Vagina (tissue), 2 donors: ENCODE results near the gene OR5K2. TPM values are rescaled to one million over a fixed set of nuclear protein-coding genes. Genes with fewer than 3 reads are reported as not detected.

Source experiments
- DNase-seq, 2 donors: peaks; one replicate each; pipeline ENCODE4 v3.0.0-alpha.2; 2017; ENCODE audit errors: extremely low spot score in 2 of 2
- H3K27ac ChIP-seq: fragments of 200-600 bp; sonication (generic); one replicate; pipeline ENCODE4 v1.5.1; 2019
- H3K27me3 ChIP-seq: fragments of 200-600 bp; sonication (generic); one replicate; pipeline ENCODE4 v1.5.1; 2019
- H3K36me3 ChIP-seq, 2 donors: fragments of 200-600 bp; sonication (generic); one replicate each; pipeline ENCODE4 v1.5.1; 2017 to 2019
- H3K4me1 ChIP-seq: fragments of 200-600 bp; sonication (generic); one replicate; pipeline ENCODE4 v1.5.1; 2019
- H3K4me3 ChIP-seq, 2 donors: fragments of 200-600 bp; sonication (generic); 1 replicate in 1 of 2; 2 replicates in 1 of 2; pipeline ENCODE4 v1.5.1; 2016 to 2019
- H3K9me3 ChIP-seq: fragments of 200-600 bp; sonication (generic); one replicate; pipeline ENCODE4 v1.5.1; 2019
- CTCF ChIP-seq, 3 experiments: fragments of 450-650 bp in 2 of 3; fragments of 200-600 bp in 1 of 3; sonication (generic) in 1 of 3; IDR thresholded peaks; one replicate each; pipeline ENCODE4 v1.5.1; 2017 to 2019; ENCODE audit warnings: antibody characterized with exemption in 3 of 3, mild to moderate bottlenecking in 2 of 3, moderate library complexity in 2 of 3
- POLR2A ChIP-seq, 2 donors: fragments of 450-650 bp; IDR thresholded peaks; one replicate each; pipeline ENCODE4 v1.6.1; 2017; ENCODE audit warnings: antibody characterized with exemption in 2 of 2, mild to moderate bottlenecking in 2 of 2, moderate library complexity in 2 of 2
- POLR2AphosphoS5 ChIP-seq, 2 donors: sonication (generic); formaldehyde crosslinking; IDR thresholded peaks; one replicate each; pipeline ENCODE4 v1.9.0; 2017; ENCODE audit warnings: antibody characterized with exemption in 2 of 2, mild to moderate bottlenecking in 2 of 2, low read depth in 1 of 2; ENCODE audit not compliant: insufficient read depth in 1 of 2
- intact Hi-C: fragments of 100-400 bp; cut with DNase I; formaldehyde crosslinking; loops from one replicate; pipeline ENCODE4 v1.15.1; 2023
- total RNA-seq: library from RNA; depleted of rRNA; stranded (reverse); fragments of >200 nt; gene quantifications from one replicate; pipeline ENCODE4 v1.2.3, GENCODE V29; 2016

The OR5K2 gene
- total RNA-seq, 1 donor from 2014 or later = not detected

- no peak for TF ChIP-seq POLR2AphosphoS5 (IDR thresholded peaks at IDR 0.05; ENCODE audit: insufficient read depth in 1 of 2, low read depth in 1 of 2)
- TF ChIP-seq CTCF (IDR thresholded peaks at IDR 0.05) = no peak
- TF ChIP-seq POLR2A (IDR thresholded peaks at IDR 0.05) = no peak
- no peak overlapping the region for H3K27ac ChIP-seq
- intact Hi-C loops = no loop called here
- no peaks in the 10 kb centered on the region for H3K27me3 ChIP-seq
- H3K4me3 ChIP-seq = no peak overlapping the region
- H3K36me3 ChIP-seq = no peaks in the 10 kb centered on the region
- H3K9me3 ChIP-seq = no peaks in the 10 kb centered on the region
- no peak for DNase-seq
- H3K4me1 ChIP-seq = no peaks in the 10 kb centered on the region
Observed at GRCh38 chr3:98500019-98500418, 2.5 kb downstream of the OR5K2 start.

- Histone ChIP-seq H3K27me3 (no peaks in the 10 kb centered on the region), H3K27ac (no peak overlapping the region), H3K9me3 (no peaks in the 10 kb centered on the region), H3K4me1 (no peaks in the 10 kb centered on the region), H3K36me3 (no peaks in the 10 kb centered on the region), H3K4me3 (no peak overlapping the region)
- intact Hi-C loops = no loop called here
- TF ChIP-seq POLR2AphosphoS5 (IDR thresholded peaks at IDR 0.05; ENCODE audit: insufficient read depth in 1 of 2, low read depth in 1 of 2) = no peak
- DNase-seq = no peak
Observed at GRCh38 chr3:98501270-98501669, 3.8 kb downstream of the OR5K2 start.

- H3K4me1 ChIP-seq = no peaks in the 10 kb centered on the region
- no peaks in the 10 kb centered on the region for H3K36me3 ChIP-seq
- TF ChIP-seq POLR2AphosphoS5 (IDR thresholded peaks at IDR 0.05; ENCODE audit: insufficient read depth in 1 of 2, low read depth in 1 of 2) (peak in 1 of 2 donors; percentile 47), POLR2A (IDR thresholded peaks at IDR 0.05) (no peak)
- H3K9me3 ChIP-seq = no peaks in the 10 kb centered on the region
- intact Hi-C loops = no loop called here
- no peak for DNase-seq
- no peaks in the 10 kb centered on the region for H3K27me3 ChIP-seq
- no peak overlapping the region for H3K4me3 ChIP-seq
- H3K27ac ChIP-seq = no peak overlapping the region
Observed at GRCh38 chr3:98501863-98502576, 4.5 kb downstream of the OR5K2 start.

- Histone ChIP-seq H3K4me3 (no peak overlapping the region), H3K27ac (no peak overlapping the region), H3K27me3 (no peaks in the 10 kb centered on the region), H3K36me3 (no peaks in the 10 kb centered on the region), H3K9me3 (no peaks in the 10 kb centered on the region), H3K4me1 (no peaks in the 10 kb centered on the region)
- TF ChIP-seq POLR2AphosphoS5 (IDR thresholded peaks at IDR 0.05; ENCODE audit: insufficient read depth in 1 of 2, low read depth in 1 of 2) (no peak), POLR2A (IDR thresholded peaks at IDR 0.05) (no peak), CTCF (IDR thresholded peaks at IDR 0.05) (no peak)
- DNase-seq = no peak
- intact Hi-C loops = no loop called here
Observed at GRCh38 chr3:98504539-98504938, 7.1 kb downstream of the OR5K2 start.

- intact Hi-C loops = no loop called here
- H3K4me1 ChIP-seq = peaks cover 9% of the 10 kb centered on the region
- H3K27ac ChIP-seq = no peak overlapping the region
- no peaks in the 10 kb centered on the region for H3K9me3 ChIP-seq
- no peak overlapping the region for H3K4me3 ChIP-seq
- TF ChIP-seq POLR2AphosphoS5 (IDR thresholded peaks at IDR 0.05; ENCODE audit: insufficient read depth in 1 of 2, low read depth in 1 of 2) = no peak
- TF ChIP-seq POLR2A (IDR thresholded peaks at IDR 0.05) = no peak
- no peak for TF ChIP-seq CTCF (IDR thresholded peaks at IDR 0.05)
- DNase-seq = no peak
- H3K27me3 ChIP-seq = no peaks in the 10 kb centered on the region
- no peaks in the 10 kb centered on the region for H3K36me3 ChIP-seq
Observed at GRCh38 chr3:98508582-98508981, 11.1 kb downstream of the OR5K2 start.

- TF ChIP-seq POLR2AphosphoS5 (IDR thresholded peaks at IDR 0.05; ENCODE audit: insufficient read depth in 1 of 2, low read depth in 1 of 2) (no peak), CTCF (IDR thresholded peaks at IDR 0.05) (no peak), POLR2A (IDR thresholded peaks at IDR 0.05) (no peak)
- no peak for DNase-seq
- Histone ChIP-seq H3K27ac (no peak overlapping the region), H3K9me3 (no peaks in the 10 kb centered on the region), H3K4me1 (peaks cover 9% of the 10 kb centered on the region), H3K4me3 (no peak overlapping the region), H3K27me3 (no peaks in the 10 kb centered on the region), H3K36me3 (peaks cover 0 to 24% of the 10 kb centered on the region in 2 donors)
- intact Hi-C loops = no loop called here
Observed at GRCh38 chr3:98512576-98512975, 15.1 kb downstream of the OR5K2 start.
